ENCODE measurements around the gene LAPTM5.
"Not testable (repeated sequence)": the region's sequence is repeated elsewhere in the genome, so short reads cannot be mapped to it uniquely, and the experiment has no call there.

Gene LAPTM5

GRCh38 chr1:30770150-30770549, 12.6 kb upstream of the LAPTM5 start:
- no peak for DNase-seq (ENCODE audit: low read depth in 2 of 2)

GRCh38 chr1:30768830-30769718, 11.5 kb upstream of the LAPTM5 start:
- no peak for DNase-seq (ENCODE audit: low read depth in 2 of 2)

- DNase-seq (ENCODE audit: low read depth in 2 of 2), result no peak
These were observed 10.7 kb upstream of the LAPTM5 start for GRCh38 chr1:30768159-30768829.

GRCh38 chr1:30766948-30767347, 9.4 kb upstream of the LAPTM5 start:
- DNase-seq (ENCODE audit: low read depth in 2 of 2), result not testable (repeated sequence)

GRCh38 chr1:30765556-30766434, 8.2 kb upstream of the LAPTM5 start:
- no peak for DNase-seq (ENCODE audit: low read depth in 2 of 2)

GRCh38 chr1:30764939-30765555, 7.5 kb upstream of the LAPTM5 start:
- DNase-seq (ENCODE audit: low read depth in 2 of 2), result no peak

GRCh38 chr1:30764396-30764795, 6.8 kb upstream of the LAPTM5 start:
- DNase-seq (ENCODE audit: low read depth in 2 of 2), result no peak

GRCh38 chr1:30763651-30764248, 6.2 kb upstream of the LAPTM5 start:
- no peak for DNase-seq (ENCODE audit: low read depth in 2 of 2)

- no peak for DNase-seq (ENCODE audit: low read depth in 2 of 2)
These were observed 5.5 kb upstream of the LAPTM5 start for GRCh38 chr1:30762930-30763650.

GRCh38 chr1:30762152-30762929, 4.8 kb upstream of the LAPTM5 start:
- DNase-seq (ENCODE audit: low read depth in 2 of 2), result no peak

- DNase-seq (ENCODE audit: low read depth in 2 of 2), result no peak
These were observed 4.0 kb upstream of the LAPTM5 start for GRCh38 chr1:30761381-30762151.

- DNase-seq (ENCODE audit: low read depth in 2 of 2), result no peak
These were observed 3.2 kb upstream of the LAPTM5 start for GRCh38 chr1:30760596-30761324.

GRCh38 chr1:30759718-30760281, 2.2 kb upstream of the LAPTM5 start:
- DNase-seq (ENCODE audit: low read depth in 2 of 2), result no peak

- DNase-seq (ENCODE audit: low read depth in 2 of 2), result no peak
These were observed 1.3 kb upstream of the LAPTM5 start for GRCh38 chr1:30758785-30759380.

GRCh38 chr1:30758121-30758688, 631 bp upstream of the LAPTM5 start:
- no peak for DNase-seq (ENCODE audit: low read depth in 2 of 2)

GRCh38 chr1:30756545-30757351, 826 bp downstream of the LAPTM5 start:
- DNase-seq (ENCODE audit: low read depth in 2 of 2), result peak in 1 of 2 donors; percentile 41

Measured in stimulated activated CD4-positive, alpha-beta T cell treated with anti-CD3 and anti-CD28 coated beads, Interleukin-1b, Interleukin-23, amount 100 ng/mL, for 1 hour (primary cell).